Activated CD8-positive, alpha-beta memory T cell treated with anti-CD3 and anti-CD28 coated beads for 48 hours (primary cell): ENCODE data around the gene GCNT2.
"Not testable (repeated sequence)": the region's sequence is repeated elsewhere in the genome, so short reads cannot be mapped to it uniquely, and the experiment has no call there.

Experiments
- DNase-seq, 3 experiments: peaks; one replicate each; pipeline ENCODE4 v3.0.0-alpha.2; 2020; ENCODE audit warnings: low read depth in 2 of 3, low spot score in 2 of 3

GCNT2 gene

GRCh38 chr6:10658910-10659698 lies 138.0 kb downstream of the GCNT2 start:
- no peak for DNase-seq

DNA sequence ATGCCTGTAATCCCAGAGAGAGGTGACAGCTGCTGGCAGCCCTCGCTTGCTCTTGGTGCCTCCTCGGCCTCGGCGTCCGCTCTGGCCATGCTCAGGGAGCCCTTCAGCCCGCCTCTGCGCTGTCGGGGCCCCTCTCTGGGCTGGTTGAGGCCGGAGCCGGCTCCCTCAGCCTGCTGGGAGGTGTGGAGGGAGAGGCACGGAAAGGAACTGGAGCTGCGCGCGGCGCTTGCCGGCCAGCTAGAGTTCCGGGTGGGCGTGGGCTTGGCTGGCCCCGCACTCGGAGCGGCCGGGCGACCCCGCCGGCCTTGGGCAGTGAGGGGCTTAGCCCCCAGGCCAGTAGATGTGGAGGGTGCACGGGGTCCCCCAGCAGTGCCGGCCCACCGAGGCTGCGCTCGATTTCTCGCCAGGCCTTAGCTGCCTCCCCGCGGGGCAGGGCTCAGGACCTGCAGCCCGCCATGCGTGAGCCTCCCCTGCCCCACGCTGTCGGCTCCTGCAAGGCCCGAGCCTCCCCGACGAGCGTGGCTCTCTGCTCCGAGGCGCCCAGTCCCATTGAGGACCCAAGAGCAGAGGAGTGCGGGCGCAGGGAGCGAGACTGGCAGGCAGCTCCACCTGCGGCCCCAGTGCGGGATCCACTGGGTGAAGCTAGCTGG lies 138.7 kb downstream of the GCNT2 start:
- DNase-seq, result no peak

DNA sequence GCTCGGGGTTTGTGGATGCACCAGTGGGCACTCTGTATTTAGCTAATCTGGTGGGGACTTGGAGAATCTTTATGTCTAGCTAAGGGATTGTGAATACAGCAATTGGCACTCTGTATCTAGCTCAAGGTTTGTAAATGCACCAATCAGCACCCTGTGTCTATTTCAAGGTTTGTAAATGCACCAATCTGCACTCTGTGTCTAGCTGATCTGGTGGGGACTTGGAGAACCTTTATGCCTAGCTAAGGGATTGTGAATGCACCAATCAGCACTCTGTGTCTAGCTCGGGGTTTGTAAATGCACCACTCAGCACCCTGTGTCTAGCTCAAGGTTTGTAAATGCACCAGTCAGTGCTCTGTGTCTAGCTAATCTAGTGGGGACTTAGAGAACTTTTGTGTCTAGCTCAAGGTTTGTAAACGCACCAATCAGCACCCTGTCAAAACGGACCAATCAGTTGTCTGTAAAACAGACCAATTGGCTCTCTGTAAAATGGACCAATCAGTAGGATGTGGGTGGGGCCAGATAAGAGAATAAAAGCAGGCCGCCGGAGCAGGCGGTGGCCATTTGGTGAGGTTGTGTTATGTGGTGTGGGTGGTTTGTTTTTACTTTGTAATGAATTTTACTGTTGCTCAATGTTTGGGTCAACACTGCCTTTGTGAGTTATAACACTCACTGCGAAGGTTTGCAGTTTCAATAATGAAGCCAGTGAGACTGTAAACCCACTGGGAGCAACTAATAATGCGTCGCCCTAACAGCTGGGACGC lies 139.5 kb downstream of the GCNT2 start:
- DNase-seq, result not testable (repeated sequence)

DNA sequence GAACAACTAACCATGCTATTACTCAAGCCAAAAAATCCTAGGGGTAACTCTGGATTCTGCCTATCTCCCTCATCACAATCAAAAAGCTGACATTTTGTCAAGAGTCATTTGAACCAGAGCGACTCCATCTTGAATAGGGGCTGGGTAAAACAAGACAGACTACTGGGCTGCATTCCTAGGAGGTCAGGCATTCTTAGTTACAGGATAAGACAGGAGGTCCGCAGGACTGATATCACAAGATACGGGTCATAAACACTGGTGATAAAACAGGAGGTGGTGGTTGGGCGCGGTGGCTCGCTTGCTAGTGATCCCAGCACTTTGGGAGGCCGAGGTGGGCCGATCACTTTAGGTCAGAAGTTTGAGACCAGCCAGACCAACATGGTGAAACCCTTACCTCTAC lies 141.1 kb downstream of the GCNT2 start:
- DNase-seq, result no peak

- no peak for DNase-seq
These were observed 141.6 kb downstream of the GCNT2 start for GRCh38 chr6:10662742-10663141.

- not testable (repeated sequence) for DNase-seq
These were observed 144.4 kb downstream of the GCNT2 start for GRCh38 chr6:10665595-10665994.

GRCh38 chr6:10668126-10668917 lies 147.2 kb downstream of the GCNT2 start:
- DNase-seq, result no peak

DNA sequence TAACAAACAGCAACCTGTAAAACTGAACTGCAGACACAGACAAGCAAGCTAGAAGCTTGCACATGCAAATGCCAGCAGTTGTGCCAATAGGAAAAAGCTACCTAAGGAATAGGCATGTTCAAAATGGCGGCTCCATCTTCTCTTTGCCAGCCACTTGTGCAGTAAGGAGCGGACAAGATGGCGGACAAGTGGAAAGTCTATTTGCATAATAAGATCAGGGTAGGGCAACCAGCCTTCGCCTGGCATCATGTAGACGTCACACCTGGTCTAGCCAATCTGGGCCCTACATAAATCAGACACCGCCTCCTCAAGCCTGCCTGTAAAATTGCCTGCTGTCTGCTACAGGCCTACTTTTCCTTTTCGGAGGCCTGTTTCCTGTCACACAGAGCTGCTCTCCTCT lies 155.3 kb downstream of the GCNT2 start:
- no peak for DNase-seq

GRCh38 chr6:10678456-10678855 lies 157.3 kb downstream of the GCNT2 start:
- no peak for DNase-seq
